Fibroblast of lung (primary cell): Measurements from ENCODE around the gene DPH6. TPM values are rescaled to one million over a fixed set of nuclear protein-coding genes. Genes with fewer than 3 reads are reported as not detected.
A peak's percentile ranks its signal among the peaks of the same experiment; 100 is the strongest.

ENCODE experiments used
- DNase-seq, 2 donors: peaks; one replicate each; pipeline versions ENCODE4 v3.0.0 to v3.0.0-alpha.2; 2010; ENCODE audit warnings: low read depth in 2 of 2
- H2AFZ ChIP-seq: 2 replicates; pipeline ENCODE4 v1.5.1; 2012; ENCODE audit warnings: low read length, control low read depth, inconsistent platforms
- H3K27ac ChIP-seq: 2 replicates; pipeline ENCODE4 v1.5.1; 2011; ENCODE audit warnings: low read length, control low read depth; ENCODE audit not compliant: insufficient read depth
- H3K27me3 ChIP-seq: 2 replicates; pipeline ENCODE4 v1.5.1; 2011; ENCODE audit warnings: mild to moderate bottlenecking, low read length; ENCODE audit not compliant: control insufficient read depth, insufficient read depth
- H3K36me3 ChIP-seq: 2 replicates; pipeline ENCODE4 v1.5.1; 2011; ENCODE audit warnings: low read length; ENCODE audit not compliant: control insufficient read depth, insufficient read depth
- H3K4me1 ChIP-seq: 2 replicates; pipeline ENCODE4 v1.5.1; 2011; ENCODE audit warnings: low read length; ENCODE audit not compliant: control insufficient read depth, insufficient read depth; ENCODE audit errors: extremely low read depth
- H3K4me2 ChIP-seq: 2 replicates; pipeline ENCODE4 v1.5.1; 2011; ENCODE audit warnings: low read length, control low read depth; ENCODE audit not compliant: insufficient read depth; ENCODE audit errors: extremely low read depth
- H3K4me3 ChIP-seq, 4 experiments: fragments of 200-600 bp in 1 of 4; sonication (generic) in 1 of 4; replicated peaks in 1 of 4; 2 replicates each; pipeline ENCODE4 v1.5.1; 2011 to 2016; ENCODE audit warnings: low read length in 4 of 4, low read depth in 3 of 4, mild to moderate bottlenecking in 3 of 4, control low read depth in 2 of 4, inconsistent platforms in 1 of 4, mixed read lengths in 1 of 4; ENCODE audit not compliant: insufficient read depth in 1 of 4; ENCODE audit errors: control extremely low read depth in 1 of 4
- H3K79me2 ChIP-seq: 2 replicates; pipeline ENCODE4 v1.5.1; 2012; ENCODE audit warnings: mild to moderate bottlenecking, low read length, inconsistent platforms; ENCODE audit not compliant: control insufficient read depth, insufficient read depth
- H3K9ac ChIP-seq: 2 replicates; pipeline ENCODE4 v1.5.1; 2011; ENCODE audit warnings: mild to moderate bottlenecking, low read length, control low read depth; ENCODE audit not compliant: insufficient read depth
- H3K9me3 ChIP-seq: 2 replicates; pipeline ENCODE4 v1.5.1; 2012; ENCODE audit warnings: low read depth, low read length; ENCODE audit not compliant: control insufficient read depth, insufficient read depth
- H4K20me1 ChIP-seq: 2 replicates; pipeline ENCODE4 v1.5.1; 2011; ENCODE audit warnings: low read length; ENCODE audit not compliant: control insufficient read depth, insufficient read depth; ENCODE audit errors: extremely low read depth
- EZH2 ChIP-seq: IDR thresholded peaks from 2 replicates; pipeline ENCODE4 v1.5.1; 2012; ENCODE audit warnings: low read length, control low read depth, mild to moderate bottlenecking; ENCODE audit errors: missing control alignments
- polyA plus RNA-seq, 2 donors: library from polyadenylated mRNA; depleted of rRNA in 1 of 2; stranded (reverse) in 1 of 2; unstranded in 1 of 2; fragments of >200 nt; gene quantifications; 2 replicates each; pipeline ENCODE4 v1.2.1, GENCODE V29; 2011 to 2012; ENCODE audit warnings: missing spikeins in 1 of 2
- total RNA-seq: library from RNA; depleted of rRNA; stranded (reverse); fragments of >200 nt; gene quantifications from 2 replicates; pipeline ENCODE4 v1.2.1, GENCODE V29; 2014
- TF ChIP-seq, protein P1 (sequence below), 2 donors: IDR thresholded peaks in 1 of 2; conservative IDR thresholded peaks in 1 of 2; 1 replicate in 1 of 2; 2 replicates in 1 of 2; pipeline ENCODE4 v1.5.1; 2011 to 2012; ENCODE audit warnings: low read length in 2 of 2, control low read depth in 1 of 2, inconsistent platforms in 1 of 2, low read depth in 1 of 2, mild to moderate bottlenecking in 1 of 2

The DPH6 gene
- total and polyA plus RNA-seq, 2 donors (not counting 1 experiment from before 2014, with no cell fraction given), result 9.7 to 13.5 TPM

DNA sequence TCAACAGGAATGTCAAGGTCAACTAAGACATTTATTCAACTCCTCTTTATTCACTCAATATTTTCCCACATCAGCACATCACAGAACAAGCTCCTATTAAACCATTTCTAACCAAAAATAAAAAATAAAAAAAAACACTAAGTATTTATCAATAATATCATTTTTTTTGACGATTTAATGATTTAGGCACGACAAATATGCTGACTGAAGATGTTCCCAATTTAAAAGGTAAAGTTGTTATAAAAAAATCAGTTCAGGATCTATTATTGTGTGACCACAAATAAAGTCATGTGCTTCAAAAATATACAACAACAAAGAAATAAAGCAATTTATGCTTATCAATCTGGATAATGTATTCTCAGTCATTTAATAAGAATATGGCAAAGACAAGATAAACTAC, 16.2 kb downstream of the DPH6 start:
- Histone ChIP-seq H3K79me2 (no peaks in the 10 kb centered on the region), H3K9ac (no peak overlapping the region), H4K20me1 (no peaks in the 10 kb centered on the region), H3K27me3 (no peaks in the 10 kb centered on the region), H3K4me3 (no peak overlapping the region), H3K27ac (no peak overlapping the region), H3K36me3 (no peaks in the 10 kb centered on the region), H3K9me3 (no peaks in the 10 kb centered on the region), H2AFZ (no peak overlapping the region), H3K4me2 (no peak overlapping the region), H3K4me1 (no peaks in the 10 kb centered on the region)
- TF ChIP-seq EZH2, result no peak
- DNase-seq, result no peak

DNA sequence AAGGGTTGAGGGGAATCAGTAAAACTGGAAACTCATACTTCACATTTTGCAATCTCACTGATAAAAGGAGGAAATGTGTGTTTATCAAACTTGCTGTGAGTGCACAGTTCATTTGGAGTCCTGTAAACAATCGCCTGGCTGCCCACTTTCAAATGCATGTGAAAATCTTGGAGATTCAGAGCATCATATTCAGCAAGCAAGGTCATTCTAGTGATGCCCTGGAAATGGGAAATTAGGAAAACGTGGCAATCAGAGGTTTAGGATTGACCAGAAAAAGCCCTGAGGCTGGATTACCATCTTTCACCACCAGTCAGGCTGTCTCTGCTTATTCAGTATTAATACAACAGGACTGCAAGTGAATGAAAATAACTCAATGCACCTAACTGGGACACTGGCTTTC, 23.9 kb downstream of the DPH6 start:
- H4K20me1 ChIP-seq, result no peaks in the 10 kb centered on the region
- H3K4me2 ChIP-seq, result peak overlapping the region; percentile 27
- H3K4me1 ChIP-seq, result peaks cover 5% of the 10 kb centered on the region
- no peaks in the 10 kb centered on the region for H3K36me3 ChIP-seq
- peak overlapping the region; percentile 12 for H2AFZ ChIP-seq
- no peaks in the 10 kb centered on the region for H3K27me3 ChIP-seq
- H3K9me3 ChIP-seq, result no peaks in the 10 kb centered on the region
- no peaks in the 10 kb centered on the region for H3K79me2 ChIP-seq
- peak in 1 of 2 donors; percentile 33 for DNase-seq
- H3K27ac ChIP-seq, result no peak overlapping the region
- no peak overlapping the region for H3K9ac ChIP-seq
- no peak overlapping the region for H3K4me3 ChIP-seq
- TF ChIP-seq, protein P1, sequence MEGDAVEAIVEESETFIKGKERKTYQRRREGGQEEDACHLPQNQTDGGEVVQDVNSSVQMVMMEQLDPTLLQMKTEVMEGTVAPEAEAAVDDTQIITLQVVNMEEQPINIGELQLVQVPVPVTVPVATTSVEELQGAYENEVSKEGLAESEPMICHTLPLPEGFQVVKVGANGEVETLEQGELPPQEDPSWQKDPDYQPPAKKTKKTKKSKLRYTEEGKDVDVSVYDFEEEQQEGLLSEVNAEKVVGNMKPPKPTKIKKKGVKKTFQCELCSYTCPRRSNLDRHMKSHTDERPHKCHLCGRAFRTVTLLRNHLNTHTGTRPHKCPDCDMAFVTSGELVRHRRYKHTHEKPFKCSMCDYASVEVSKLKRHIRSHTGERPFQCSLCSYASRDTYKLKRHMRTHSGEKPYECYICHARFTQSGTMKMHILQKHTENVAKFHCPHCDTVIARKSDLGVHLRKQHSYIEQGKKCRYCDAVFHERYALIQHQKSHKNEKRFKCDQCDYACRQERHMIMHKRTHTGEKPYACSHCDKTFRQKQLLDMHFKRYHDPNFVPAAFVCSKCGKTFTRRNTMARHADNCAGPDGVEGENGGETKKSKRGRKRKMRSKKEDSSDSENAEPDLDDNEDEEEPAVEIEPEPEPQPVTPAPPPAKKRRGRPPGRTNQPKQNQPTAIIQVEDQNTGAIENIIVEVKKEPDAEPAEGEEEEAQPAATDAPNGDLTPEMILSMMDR (conservative IDR thresholded peaks at IDR 0.05 in 1 of 2, IDR thresholded peaks at IDR 0.05 in 1 of 2; ENCODE audit: low read depth in 1 of 2, low read length in 2 of 2), result no peak
- TF ChIP-seq EZH2, result no peak

DNA sequence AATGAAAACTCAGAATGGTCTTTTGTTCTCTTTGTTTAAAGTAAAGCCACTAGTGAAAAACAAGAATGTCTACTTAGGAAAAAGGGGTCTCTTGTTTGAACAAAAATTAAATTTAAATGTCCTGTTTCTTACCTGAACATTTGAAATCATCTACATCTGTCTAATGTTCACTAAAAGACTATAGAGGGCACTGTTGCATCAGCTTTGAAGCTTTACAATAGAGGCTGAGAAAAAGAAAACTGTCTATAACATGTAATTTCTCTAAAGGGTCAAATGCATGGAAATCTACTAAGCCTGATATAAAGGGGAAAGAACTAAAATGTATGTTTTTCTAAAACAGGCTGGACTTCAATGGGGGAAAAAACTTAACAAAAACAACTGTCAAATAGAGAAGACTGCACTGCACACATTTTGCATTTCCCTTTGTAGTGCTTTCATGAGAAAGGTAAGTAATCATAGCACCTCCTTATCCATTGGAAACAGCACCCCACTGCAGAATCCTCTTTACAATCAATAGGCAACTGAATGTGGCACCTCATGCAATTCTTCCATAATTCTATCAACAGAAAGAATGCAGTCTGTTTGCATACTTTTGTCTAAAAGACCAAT, 26.3 kb downstream of the DPH6 start:
- H3K27ac ChIP-seq, result no peak overlapping the region
- H3K36me3 ChIP-seq, result no peaks in the 10 kb centered on the region
- H3K4me1 ChIP-seq, result peaks cover 5% of the 10 kb centered on the region
- no peak overlapping the region for H3K4me3 ChIP-seq
- no peak for TF ChIP-seq EZH2
- TF ChIP-seq, protein P1 (conservative IDR thresholded peaks at IDR 0.05 in 1 of 2, IDR thresholded peaks at IDR 0.05 in 1 of 2; ENCODE audit: low read depth in 1 of 2, low read length in 2 of 2), result peak; percentile 36 to 50
- no peak overlapping the region for H3K9ac ChIP-seq
- H3K27me3 ChIP-seq, result no peaks in the 10 kb centered on the region
- H4K20me1 ChIP-seq, result no peaks in the 10 kb centered on the region
- H3K79me2 ChIP-seq, result no peaks in the 10 kb centered on the region
- no peak overlapping the region for H3K4me2 ChIP-seq
- DNase-seq, result peak; percentile 47 to 75
- H2AFZ ChIP-seq, result no peak overlapping the region
- no peaks in the 10 kb centered on the region for H3K9me3 ChIP-seq
